ENCODE measurements around the gene GLIPR2. TPM values are rescaled to one million over a fixed set of nuclear protein-coding genes. Genes with fewer than 3 reads are reported as not detected.
"Not testable (repeated sequence)": the region's sequence is repeated elsewhere in the genome, so short reads cannot be mapped to it uniquely, and the experiment has no call there.

Gene GLIPR2
- total and polyA plus RNA-seq, 3 donors from 2014 or later: 3.5 to 19.6 (median 3.9) TPM

DNA sequence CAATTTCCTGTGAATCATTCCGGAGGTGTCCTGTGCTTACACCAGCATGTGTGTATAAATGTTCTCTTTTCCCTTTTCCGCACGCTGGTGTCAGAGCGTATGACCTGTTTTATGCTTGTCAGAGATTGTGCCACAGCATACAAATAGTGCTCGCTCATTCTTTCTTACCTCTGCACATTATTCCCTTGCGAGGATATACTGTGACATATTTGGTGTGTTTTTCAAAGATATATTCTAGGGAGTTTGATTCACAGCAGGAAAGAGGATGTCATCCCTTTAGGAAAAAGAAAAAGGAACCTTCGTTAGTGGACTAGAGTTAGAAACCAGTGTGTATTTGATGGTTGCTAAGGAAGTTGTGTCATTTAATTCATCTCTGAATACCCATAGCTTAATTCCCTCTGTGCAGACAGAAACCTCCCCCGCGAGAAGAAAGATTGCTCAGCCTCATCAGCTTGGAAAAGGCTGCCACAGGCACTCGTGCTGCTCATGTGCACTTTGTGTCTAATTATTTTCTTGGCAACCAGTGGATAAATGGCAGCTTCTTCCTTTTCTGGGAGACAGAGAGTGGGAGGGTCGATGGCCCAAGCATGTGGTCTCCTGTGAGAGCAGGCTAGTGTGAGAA lies 17.9 kb downstream of the GLIPR2 start:
- TF ChIP-seq, protein P1, sequence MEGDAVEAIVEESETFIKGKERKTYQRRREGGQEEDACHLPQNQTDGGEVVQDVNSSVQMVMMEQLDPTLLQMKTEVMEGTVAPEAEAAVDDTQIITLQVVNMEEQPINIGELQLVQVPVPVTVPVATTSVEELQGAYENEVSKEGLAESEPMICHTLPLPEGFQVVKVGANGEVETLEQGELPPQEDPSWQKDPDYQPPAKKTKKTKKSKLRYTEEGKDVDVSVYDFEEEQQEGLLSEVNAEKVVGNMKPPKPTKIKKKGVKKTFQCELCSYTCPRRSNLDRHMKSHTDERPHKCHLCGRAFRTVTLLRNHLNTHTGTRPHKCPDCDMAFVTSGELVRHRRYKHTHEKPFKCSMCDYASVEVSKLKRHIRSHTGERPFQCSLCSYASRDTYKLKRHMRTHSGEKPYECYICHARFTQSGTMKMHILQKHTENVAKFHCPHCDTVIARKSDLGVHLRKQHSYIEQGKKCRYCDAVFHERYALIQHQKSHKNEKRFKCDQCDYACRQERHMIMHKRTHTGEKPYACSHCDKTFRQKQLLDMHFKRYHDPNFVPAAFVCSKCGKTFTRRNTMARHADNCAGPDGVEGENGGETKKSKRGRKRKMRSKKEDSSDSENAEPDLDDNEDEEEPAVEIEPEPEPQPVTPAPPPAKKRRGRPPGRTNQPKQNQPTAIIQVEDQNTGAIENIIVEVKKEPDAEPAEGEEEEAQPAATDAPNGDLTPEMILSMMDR (IDR thresholded peaks at IDR 0.05): no peak
- TF ChIP-seq POLR2A (IDR thresholded peaks at IDR 0.05): no peak
- DNase-seq: peak; percentile 77
- H3K9me3 ChIP-seq: no peaks in the 10 kb centered on the region
- H3K4me3 ChIP-seq: no peak overlapping the region
- no peaks in the 10 kb centered on the region for H3K36me3 ChIP-seq (ENCODE audit: low read depth, missing control alignments)
- H3K4me1 ChIP-seq: peaks cover 7% of the 10 kb centered on the region
- 28 to 41% methylated on average over 11 of the region's 11 CpGs for WGBS, 2 donors
- H3K27me3 ChIP-seq: no peaks in the 10 kb centered on the region
- intact Hi-C loops (cut with DNase I; ENCODE audit: low total_unique reads): no loop called here
- H3K27ac ChIP-seq: peak overlapping the region; percentile 48 to 68

DNA sequence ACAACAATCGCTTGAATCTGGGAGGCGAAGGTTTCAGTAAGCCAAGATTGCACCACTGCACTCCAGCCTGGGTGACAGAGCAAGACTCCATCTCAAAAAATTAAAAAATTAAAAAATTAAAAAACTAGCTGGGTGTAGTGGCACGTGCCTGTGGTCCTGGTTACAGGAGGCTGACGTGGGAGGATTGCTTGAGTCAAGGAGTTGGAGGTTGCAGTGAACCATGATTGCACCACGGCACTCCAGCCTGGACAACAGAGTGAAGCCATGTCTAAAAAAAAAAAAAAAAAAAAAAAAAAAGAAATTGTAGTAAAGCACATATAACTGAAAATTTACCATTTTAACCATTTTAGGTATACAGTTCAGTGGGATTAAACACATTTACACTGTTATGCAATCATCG lies 19.6 kb downstream of the GLIPR2 start:
- no peaks in the 10 kb centered on the region for H3K27me3 ChIP-seq
- peaks cover 6% of the 10 kb centered on the region for H3K4me1 ChIP-seq
- no peak overlapping the region for H3K27ac ChIP-seq
- intact Hi-C loops (cut with DNase I; ENCODE audit: low total_unique reads): no loop called here
- 97% methylated on average over 6 of the region's 6 CpGs for WGBS, 2 donors
- no peak for DNase-seq
- no peaks in the 10 kb centered on the region for H3K36me3 ChIP-seq (ENCODE audit: low read depth, missing control alignments)
- no peaks in the 10 kb centered on the region for H3K9me3 ChIP-seq
- no peak overlapping the region for H3K4me3 ChIP-seq
- TF ChIP-seq, protein P1 (IDR thresholded peaks at IDR 0.05): no peak
- TF ChIP-seq POLR2A (IDR thresholded peaks at IDR 0.05): no peak

GRCh38 chr9:36158122-36158521 lies 21.6 kb downstream of the GLIPR2 start:
- Histone ChIP-seq H3K36me3 (ENCODE audit: low read depth, missing control alignments) (no peaks in the 10 kb centered on the region), H3K9me3 (no peaks in the 10 kb centered on the region), H3K27ac (no peak overlapping the region), H3K27me3 (no peaks in the 10 kb centered on the region), H3K4me3 (no peak overlapping the region), H3K4me1 (peaks cover 9% of the 10 kb centered on the region)
- no peak for TF ChIP-seq POLR2A (IDR thresholded peaks at IDR 0.05)
- TF ChIP-seq, protein P1 (IDR thresholded peaks at IDR 0.05): no peak
- intact Hi-C loops (cut with DNase I; ENCODE audit: low total_unique reads): no loop called here
- no peak for DNase-seq
- 79 to 90% methylated on average over 2 of the region's 2 CpGs for WGBS, 2 donors

- intact Hi-C loops (cut with DNase I; ENCODE audit: low total_unique reads): no loop called here
- Histone ChIP-seq H3K36me3 (ENCODE audit: low read depth, missing control alignments) (no peaks in the 10 kb centered on the region), H3K27me3 (no peaks in the 10 kb centered on the region), H3K4me1 (peaks cover 14% of the 10 kb centered on the region), H3K4me3 (no peak overlapping the region), H3K27ac (no peak overlapping the region), H3K9me3 (no peaks in the 10 kb centered on the region)
- TF ChIP-seq, protein P1 (IDR thresholded peaks at IDR 0.05): no peak
- no peak for TF ChIP-seq POLR2A (IDR thresholded peaks at IDR 0.05)
- WGBS, 2 donors: 89 to 95% methylated on average over 7 of the region's 7 CpGs
- no peak for DNase-seq
Observed at GRCh38 chr9:36158917-36159316, 22.4 kb downstream of the GLIPR2 start.

- H3K9me3 ChIP-seq; DNase-seq; intact Hi-C loops (cut with DNase I; ENCODE audit: low total_unique reads); H3K27me3 ChIP-seq; H3K4me3 ChIP-seq; H3K27ac ChIP-seq; H3K36me3 ChIP-seq (ENCODE audit: low read depth, missing control alignments): not testable (repeated sequence)
- 92 to 94% methylated on average over 4 of the region's 4 CpGs for WGBS, 2 donors
- peaks cover 13% of the 10 kb centered on the region for H3K4me1 ChIP-seq
Observed at GRCh38 chr9:36159509-36159908, 23.0 kb downstream of the GLIPR2 start.

DNA sequence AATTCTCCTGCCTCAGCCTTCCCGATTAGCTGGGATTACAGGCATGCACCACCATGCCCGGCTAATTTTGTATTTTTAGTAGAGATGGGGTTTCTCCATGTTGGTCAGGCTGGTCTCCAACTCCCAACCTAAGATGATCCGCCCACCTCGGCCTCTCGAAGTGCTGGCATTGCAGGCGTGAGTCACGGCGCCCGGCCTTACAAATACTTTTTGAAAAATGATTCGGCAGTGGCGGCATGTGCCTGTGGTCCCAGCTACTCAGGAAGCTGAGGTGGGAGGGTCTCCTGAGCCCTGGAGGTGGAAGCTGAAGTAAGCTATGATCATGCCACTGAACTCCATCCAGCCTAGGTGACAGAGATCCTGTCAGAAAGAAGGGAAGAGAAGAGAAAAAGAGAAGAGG lies 23.6 kb downstream of the GLIPR2 start:
- not testable (repeated sequence) for DNase-seq; H3K27ac ChIP-seq; H3K4me1 ChIP-seq; H3K36me3 ChIP-seq (ENCODE audit: low read depth, missing control alignments); H3K9me3 ChIP-seq; H3K27me3 ChIP-seq; H3K4me3 ChIP-seq
- intact Hi-C loops (cut with DNase I; ENCODE audit: low total_unique reads): loop anchor here (10.0 kb wide), 1 partner anchor 55 kb away; no protein-coding TSS in a partner anchor
- 75 to 88% methylated on average over 11 of the region's 11 CpGs for whole genome bisulfite sequencing, 2 donors
